Hematopoietic multipotent progenitor cell treated with erythropoietin and hydrocortisone succinate and interleukin-3 and kit ligand, for 4 days (in vitro differentiated cells): ENCODE data around the gene NREP.
A peak's percentile ranks its signal among the peaks of the same experiment; 100 is the strongest.

Experiments
- DNase-seq: peaks from one replicate; pipeline ENCODE4 v3.0.0-alpha.2; 2015

NREP gene, protein sequence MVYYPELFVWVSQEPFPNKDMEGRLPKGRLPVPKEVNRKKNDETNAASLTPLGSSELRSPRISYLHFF

DNA sequence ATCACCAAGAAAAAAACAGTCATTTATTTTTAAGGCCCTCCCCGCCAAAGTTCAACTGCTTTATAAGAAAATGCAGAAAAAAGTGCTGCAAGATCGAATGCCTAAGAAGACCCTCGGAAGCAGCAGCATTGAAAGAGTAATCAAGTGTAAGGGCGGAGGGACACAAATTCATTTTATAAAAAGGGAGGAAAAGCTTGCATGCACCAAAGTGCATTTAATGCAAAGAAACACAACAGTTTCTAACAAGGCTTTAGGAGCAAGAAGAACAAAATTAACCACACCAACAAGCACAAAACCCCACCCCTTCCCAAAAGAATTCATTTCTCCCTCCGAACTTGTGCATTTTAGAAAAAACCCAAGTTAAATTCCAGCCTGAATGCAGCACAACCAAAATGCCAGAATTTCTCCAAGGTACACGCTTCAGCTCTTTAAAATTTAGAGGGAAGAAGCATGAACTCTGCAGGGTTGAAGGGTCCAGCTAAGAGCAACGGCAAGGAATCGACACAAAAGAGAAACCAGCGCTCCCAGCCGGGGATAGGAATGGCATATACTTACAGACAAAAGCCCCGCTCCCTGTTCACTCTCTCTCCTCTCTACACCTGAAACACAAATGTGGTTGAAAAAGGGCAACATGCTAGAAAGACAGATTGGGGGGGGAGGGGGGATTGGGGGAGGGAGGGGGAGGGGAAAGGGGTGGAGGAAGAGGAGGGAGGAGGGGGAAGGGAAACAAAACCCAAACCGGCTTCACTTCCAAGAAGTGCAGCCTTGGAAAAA is at the start of gene NREP:
NREP (minus strand) TSS at position 614 of the 774 bp plus-strand sequence. CDS start 1,422 bp downstream, outside the sequence.
- peak; percentile 49 for DNase-seq

DNA sequence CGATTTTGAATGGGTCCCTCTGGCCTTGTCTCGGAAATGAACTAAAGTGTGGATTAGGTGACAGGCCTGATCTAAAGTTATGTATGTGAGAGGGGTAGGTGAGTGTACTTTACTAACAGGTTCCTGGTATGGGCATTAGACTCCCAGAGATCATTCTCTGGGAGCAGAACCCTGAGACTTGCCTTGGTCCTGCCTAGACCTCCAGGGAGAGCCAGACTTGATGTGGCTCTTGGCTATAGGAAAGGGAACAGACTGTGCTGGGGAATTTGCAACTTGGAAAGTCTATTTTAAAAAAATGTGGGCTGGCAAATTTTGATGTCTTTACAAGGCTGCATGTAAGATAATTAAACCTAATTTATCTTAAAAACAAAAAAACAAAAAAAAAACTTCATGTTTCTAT is 49.8 kb upstream of the NREP start:
- DNase-seq, result no peak

GRCh38 chr5:111806156-111806555 is 49.2 kb upstream of the NREP start:
- no peak for DNase-seq

DNA sequence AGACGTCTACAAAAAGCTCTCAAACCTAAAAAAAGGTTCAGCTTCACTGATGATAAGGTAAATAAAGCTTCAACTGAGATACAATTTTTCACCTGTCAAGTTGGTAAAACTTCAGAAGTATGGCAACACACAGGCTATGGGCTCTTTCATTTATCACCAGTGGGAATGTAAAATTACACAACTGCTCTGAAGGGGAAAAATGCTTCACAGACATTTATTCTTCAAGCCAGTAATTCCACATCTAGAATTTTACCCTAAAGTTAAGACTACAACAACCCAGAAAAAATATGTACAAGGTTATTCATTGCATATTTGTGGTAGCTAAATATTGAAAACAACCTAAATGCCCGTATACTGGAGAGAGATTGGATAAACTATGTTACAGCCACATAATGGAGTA is 48.1 kb upstream of the NREP start:
- no peak for DNase-seq

DNA sequence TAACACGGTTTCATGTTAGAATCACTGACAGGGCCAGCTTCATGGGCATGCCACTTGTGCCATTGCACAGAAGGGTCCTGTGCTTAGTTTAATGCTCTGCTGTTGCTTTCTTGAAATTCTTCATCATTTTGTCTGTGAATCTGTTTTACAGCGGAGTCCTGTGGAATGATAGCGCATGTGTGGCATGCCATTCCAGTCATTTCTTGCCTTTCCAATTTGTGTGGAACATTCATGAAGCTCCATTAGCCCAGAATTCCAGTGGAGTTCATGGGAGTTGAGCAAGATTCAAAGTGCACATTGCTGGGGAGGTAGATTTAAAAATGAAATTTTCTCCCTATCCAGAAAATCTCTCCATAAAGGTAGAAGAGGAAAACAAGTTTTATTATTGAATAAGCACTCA is 43.4 kb upstream of the NREP start:
- DNase-seq, result no peak

- no peak for DNase-seq
These were observed 38.1 kb upstream of the NREP start for GRCh38 chr5:111795142-111795541.

GRCh38 chr5:111792471-111793058 is 35.6 kb upstream of the NREP start:
- no peak for DNase-seq

GRCh38 chr5:111790295-111790694 is 33.3 kb upstream of the NREP start:
- DNase-seq, result no peak

DNA sequence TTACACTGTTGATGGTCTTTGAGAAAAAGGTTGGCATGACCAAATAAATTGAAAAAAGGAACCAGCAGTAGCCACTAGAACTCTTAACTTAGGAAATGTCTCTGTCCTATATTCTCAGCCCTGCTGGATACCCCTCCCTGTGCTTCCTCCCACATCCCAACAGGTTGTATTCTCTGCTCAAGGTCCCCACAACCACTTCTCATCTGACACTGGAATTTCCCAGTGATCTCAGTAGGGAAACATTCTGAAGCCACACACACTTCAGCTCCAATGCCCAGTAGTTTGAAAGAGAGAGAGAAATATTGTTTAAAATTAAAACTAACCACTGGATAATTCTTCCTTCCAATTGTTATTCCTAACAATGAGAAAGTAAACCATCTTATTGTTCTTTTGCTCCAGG is 30.0 kb upstream of the NREP start:
- DNase-seq, result no peak

DNA sequence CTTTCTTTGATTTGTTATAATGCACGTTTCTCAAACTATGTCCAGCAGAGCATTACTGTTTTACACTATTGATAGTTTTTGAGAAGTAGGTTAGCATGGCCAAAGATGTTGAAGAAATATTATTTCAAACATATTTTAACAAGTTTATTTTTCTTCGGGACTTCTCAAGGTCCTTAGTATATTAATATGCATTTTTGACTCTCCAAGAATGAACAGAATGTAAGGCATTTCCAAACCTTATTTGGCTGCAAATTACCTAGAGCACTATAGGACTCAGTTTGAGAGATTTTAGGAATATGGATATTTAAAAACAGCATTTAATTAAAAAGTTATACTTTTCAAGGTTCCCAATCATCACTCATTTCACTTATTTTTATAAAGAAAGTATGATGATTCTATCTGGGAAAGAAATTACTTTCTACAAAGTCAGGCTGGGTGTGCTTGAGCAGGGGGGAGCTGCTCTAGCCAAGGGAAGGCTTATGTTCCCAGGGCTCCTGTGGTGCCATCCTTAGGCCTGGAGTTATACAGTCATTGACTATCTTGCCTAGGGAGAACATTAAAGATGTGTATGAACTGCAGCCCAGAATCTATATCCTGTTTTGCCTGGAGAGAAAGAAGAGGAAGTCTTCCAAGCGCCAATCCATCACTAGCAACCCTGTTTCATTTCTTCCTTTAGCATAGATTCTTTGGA is 27.6 kb upstream of the NREP start:
- DNase-seq, result no peak

- DNase-seq, result no peak
These were observed 26.5 kb upstream of the NREP start for GRCh38 chr5:111783537-111783936.

- no peak for DNase-seq
These were observed 25.2 kb upstream of the NREP start for GRCh38 chr5:111782216-111782615.

- DNase-seq, result peak; percentile 73
These were observed 24.2 kb upstream of the NREP start for GRCh38 chr5:111781200-111781599.

- no peak for DNase-seq
These were observed 22.9 kb upstream of the NREP start for GRCh38 chr5:111779922-111780292.

GRCh38 chr5:111779260-111779921 is 22.4 kb upstream of the NREP start:
- DNase-seq, result no peak

DNA sequence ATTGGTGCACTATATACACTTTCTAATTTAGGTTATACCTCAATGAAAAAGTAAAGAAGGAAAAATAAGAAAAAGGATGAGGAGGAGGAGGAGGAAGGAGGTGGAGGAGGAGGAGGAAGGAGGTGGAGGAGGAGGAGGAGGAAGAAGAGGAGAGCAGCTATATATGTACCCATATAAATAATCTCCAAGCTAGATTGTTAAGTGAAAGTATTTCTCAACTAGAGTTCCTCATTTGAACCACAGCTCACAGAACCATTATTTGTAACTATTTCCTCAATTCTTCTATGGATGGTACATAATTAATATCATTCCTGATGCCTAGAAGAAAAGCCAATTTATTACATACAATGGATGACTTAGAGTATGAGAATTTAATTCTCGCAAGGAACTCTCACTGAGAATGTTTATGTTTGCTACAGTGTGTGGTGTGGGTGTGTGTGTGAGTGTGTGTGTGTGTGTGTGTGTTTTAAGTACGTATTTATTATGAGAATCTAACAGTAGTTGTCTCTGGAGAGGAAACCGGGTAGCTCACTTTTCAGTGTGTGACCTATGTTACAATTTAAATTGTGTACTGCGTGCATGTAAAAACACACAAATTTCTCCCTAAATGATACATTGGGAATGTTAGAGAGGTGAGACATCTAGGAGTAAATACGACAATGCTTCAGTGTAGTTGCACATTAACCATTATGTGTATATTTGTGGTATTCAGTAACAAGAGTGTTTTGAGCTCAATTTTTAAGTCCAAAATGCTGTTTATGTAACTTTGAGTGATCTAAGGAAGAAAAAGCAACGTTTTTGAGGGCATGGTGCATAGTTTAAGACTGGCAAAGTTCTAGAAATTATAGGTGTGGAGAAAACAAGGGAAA is 20.2 kb upstream of the NREP start:
- peak; percentile 58 for DNase-seq

- peak; percentile 88 for DNase-seq
These were observed 18.2 kb upstream of the NREP start for GRCh38 chr5:111775224-111775623.

- DNase-seq, result peak; percentile 96
These were observed 17.5 kb upstream of the NREP start for GRCh38 chr5:111774525-111774924.

- no peak for DNase-seq
These were observed 15.6 kb upstream of the NREP start for GRCh38 chr5:111772456-111773122.

GRCh38 chr5:111769541-111769940 is 12.5 kb upstream of the NREP start:
- DNase-seq, result no peak

GRCh38 chr5:111765613-111766571 is 8.9 kb upstream of the NREP start:
- peak; percentile 54 for DNase-seq
